HL-60/S4 treated with phorbol 12-myristate 13-acetate at 8.2 ng/mL for 4 days and 3 days (cell line): ENCODE results near the gene KRT86.
"Not testable (repeated sequence)": the region's sequence is repeated elsewhere in the genome, so short reads cannot be mapped to it uniquely, and the experiment has no call there.

Source experiments
- in situ Hi-C: fragments of 300-500 bp; cut with MboI; formaldehyde crosslinking; loops from 2 replicates; pipeline ENCODE4 v1.15.0; 2022; ENCODE audit warnings: low sequenced_read_pairs

KRT86 gene

DNA sequence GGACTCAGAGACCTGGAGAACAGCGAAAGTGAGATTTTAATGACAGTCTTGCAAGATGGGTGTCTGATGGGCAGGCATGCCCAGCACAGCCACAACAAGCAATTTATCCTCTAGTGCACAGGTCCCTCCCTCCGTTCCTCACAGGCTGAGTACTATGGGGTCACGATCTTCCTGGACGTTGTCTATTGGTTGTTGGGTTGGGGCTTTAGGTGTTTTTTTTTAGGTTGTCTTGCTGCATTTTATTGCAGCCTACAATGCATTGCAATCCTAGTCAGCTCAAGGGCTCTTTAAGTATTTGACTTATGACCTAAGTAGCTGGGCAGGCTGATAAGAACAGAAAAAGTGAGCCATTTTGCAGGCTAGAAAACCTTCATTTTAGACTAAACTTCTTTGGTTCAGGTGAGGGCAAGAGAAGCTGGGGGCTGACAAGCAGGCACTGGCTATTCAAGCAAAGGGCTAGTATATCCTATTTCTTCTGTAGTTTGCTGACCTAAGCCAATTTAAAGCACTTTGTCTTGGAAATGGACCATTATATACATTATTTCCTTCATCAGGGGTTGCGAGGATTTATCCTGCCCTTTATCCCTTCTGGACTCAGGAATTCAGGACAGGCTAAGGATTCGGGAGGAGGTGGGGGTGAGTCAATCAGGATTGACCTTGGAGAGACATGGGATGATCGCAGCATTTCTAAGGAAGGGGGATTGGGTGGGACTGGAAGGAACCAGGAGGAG is 35.4 kb upstream of the KRT86 start:
- in situ Hi-C loops, result no loop called here

DNA sequence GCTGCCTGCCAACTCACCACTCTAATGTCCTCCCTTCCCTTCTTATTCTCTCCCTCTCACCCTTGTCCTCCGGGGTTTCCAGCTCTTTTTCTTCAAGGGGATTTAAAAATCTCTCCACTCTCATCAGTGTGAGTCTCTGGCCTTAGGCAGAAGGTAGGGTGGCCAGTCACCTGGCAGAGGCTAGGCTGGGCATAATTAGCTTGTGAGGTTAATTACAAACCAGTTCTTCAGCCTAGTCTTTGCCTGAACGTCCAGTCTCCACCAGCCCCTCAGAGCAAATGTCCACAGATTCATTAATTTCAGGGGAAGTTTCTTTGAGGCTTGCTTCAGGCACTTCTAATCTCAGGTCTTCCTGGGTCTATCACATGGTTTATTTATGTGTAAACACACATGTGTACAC is 34.7 kb upstream of the KRT86 start:
- in situ Hi-C loops, result no loop called here

GRCh38 chr12:52240247-52240646 is 34.2 kb upstream of the KRT86 start:
- in situ Hi-C loops, result not testable (repeated sequence)

DNA sequence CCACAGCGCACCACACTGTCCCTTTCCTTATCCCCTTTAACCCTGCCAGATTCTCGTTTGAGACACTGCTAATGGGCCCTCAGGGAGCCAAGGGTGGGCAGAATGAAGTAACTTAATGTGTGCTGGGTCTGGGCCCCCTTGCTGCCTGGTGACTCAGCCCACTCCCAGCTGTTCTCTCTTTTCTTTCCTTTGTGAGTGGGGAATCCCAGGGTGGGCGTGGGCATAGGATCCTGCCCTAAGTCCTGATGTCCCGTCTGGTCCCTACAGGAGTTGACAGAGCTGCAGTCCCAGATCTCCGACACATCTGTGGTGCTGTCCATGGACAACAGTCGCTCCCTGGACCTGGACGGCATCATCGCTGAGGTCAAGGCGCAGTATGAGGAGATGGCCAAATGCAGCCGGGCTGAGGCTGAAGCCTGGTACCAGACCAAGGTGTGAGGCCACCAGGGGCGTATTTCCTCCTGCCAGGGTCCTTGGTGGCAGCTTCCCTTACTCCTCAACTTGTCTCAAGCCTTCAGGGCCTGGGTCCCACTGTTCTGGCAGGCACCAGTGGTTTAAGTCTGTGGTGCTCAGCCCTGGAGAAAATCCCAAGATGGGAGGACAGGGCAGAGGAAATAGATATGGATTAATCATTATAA is 33.1 kb upstream of the KRT86 start:
- in situ Hi-C loops, result no loop called here

DNA sequence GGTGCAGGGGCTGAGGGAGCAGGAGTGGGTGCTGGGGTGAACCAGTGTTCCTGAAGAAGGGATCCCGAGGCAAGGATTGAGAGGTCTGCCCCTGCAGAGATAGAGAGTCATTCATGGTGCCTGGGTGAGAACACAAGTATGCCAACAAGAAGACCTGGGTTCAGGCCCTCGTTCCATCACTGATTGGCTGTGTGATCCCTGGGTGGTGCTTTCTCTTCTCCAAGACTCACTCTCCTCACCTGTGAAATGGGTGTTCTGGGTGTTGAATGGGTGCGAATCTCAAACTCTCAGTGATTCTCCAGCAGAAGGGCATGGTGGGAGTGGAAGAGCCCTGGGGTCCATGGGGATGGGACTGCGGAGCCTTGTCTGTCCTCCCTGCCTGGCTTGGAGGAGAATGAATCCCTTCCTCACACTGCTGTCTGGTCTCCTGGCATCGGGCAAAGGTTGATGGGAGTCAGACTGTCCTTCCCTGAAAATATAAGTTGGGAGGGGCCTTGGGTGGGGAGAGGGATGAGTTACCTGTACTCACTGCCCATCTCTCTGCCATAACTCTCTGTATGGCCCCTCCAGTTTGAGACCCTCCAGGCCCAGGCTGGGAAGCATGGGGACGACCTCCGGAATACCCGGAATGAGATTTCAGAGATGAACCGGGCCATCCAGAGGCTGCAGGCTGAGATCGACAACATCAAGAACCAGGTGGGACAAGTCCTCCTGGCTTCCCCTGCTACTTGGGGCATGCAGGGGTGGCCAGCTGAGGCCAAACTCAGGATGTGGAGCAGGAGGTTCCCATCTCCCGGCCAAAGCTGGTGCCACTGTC is 31.8 kb upstream of the KRT86 start:
- in situ Hi-C loops, result no loop called here

- in situ Hi-C loops, result no loop called here
These were observed 31.1 kb upstream of the KRT86 start for GRCh38 chr12:52243259-52243855.

GRCh38 chr12:52243856-52244614 is 30.4 kb upstream of the KRT86 start:
- in situ Hi-C loops, result no loop called here

DNA sequence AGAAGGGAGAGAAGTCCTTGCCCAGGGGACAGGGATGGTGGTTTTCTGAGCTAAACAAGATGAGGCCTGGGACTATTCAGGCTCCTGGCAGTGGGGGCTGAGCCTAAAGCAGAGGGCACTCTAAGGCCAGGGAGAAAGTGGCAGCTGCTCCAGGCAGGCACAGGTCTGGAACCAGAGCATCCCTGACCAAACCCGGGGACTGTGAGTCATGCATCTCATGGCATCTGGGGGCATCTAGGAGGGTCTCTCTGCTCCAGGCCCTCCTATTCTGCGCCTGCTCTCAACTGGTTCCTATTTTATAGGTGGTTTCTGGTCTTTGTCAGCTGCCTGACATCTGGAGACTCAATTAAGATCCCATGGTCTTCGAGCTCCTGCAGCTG is 29.8 kb upstream of the KRT86 start:
- in situ Hi-C loops, result no loop called here

GRCh38 chr12:52245259-52245961 is 29.0 kb upstream of the KRT86 start:
- in situ Hi-C loops, result no loop called here

- in situ Hi-C loops, result no loop called here
These were observed 28.4 kb upstream of the KRT86 start for GRCh38 chr12:52245962-52246569.

- in situ Hi-C loops, result no loop called here
These were observed 27.5 kb upstream of the KRT86 start for GRCh38 chr12:52246720-52247621.

DNA sequence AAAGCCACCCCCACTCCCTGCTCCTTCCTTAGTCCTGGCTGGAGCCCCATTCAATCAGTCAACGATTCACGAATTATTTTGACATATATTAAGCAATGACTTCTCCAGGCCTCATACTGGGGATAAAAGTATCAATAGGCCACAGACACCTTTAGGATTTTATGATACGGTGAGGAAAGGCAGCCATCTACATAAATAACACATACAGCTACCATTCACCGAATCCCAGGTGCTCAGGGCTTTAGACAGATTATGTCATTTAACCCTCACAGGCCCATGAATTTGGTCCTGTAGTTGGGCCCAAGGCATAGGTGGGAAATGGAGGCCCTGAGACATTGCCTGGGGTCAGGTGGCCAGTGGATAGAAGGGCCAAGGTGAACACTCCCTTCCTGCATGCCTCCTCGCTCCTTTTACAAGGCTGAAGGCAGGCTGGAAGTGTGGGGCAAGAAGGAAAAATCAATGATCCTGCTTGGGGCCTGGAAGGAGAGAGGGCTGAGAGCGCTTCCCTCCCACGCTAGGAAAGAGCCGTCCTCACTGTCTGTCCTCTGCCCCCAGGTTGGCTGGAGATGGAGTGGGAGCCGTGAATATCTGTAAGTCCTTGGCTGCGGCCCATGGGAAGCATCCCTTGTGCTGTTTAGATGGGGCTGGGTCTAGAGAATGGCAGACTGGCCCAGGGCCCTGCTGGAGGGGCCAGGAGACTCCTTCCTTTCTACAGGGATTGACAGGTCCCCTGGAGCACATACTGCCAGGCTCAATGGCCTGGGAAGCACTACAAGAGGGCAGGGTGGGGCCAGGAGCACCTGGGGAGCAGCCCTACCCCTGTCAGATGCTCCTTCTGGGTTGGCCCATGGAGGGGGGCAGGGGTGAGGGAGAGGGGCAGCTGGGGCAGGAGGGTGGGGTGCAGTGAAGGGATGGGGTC is 26.6 kb upstream of the KRT86 start:
- in situ Hi-C loops, result no loop called here

- in situ Hi-C loops, result no loop called here
These were observed 25.6 kb upstream of the KRT86 start for GRCh38 chr12:52248541-52249461.

DNA sequence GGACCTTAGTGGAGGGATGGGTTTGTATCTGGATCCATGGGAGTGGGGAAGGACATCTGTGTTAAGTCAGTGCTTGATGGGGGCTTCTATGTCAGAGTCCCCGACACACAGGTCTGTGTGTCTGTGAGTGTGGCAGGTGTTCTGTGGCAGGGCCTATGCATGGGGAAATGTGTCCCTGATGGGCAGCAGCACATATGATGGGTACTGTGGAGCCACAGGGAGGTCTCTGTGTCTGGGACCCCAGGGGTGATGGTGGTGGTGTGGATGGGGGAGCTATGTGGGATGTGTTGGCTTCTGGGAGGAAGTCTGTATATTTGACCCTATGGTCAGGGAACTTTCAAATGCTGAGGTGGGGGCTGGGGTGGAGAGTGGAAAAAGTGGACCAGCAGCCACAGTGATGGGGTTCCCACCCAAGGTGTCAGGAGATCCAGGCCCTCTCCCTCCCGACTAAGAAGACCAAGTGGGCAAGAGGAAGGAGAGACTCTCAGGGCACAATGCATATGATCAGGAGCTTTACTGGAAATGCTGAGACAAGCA is 24.9 kb upstream of the KRT86 start:
- in situ Hi-C loops, result no loop called here

- in situ Hi-C loops, result no loop called here
These were observed 24.1 kb upstream of the KRT86 start for GRCh38 chr12:52250048-52250990.
